Activated CD8-positive, alpha-beta T cell treated with anti-CD3 and anti-CD28 coated beads, Interleukin-2, amount 10 ng/mL, durations not matched to agents 7 days and 5 days (primary cell): ENCODE data around the gene CRELD1. TPM values are rescaled to one million over a fixed set of nuclear protein-coding genes. Genes with fewer than 3 reads are reported as not detected.

Experiments used
- ATAC-seq: fragments of 150-1000 bp; cut with Tn5 transposase; one replicate; pipeline ENCODE4 v1.10.0; 2021; ENCODE audit warnings: moderate library complexity
- CTCF ChIA-PET: fragments of 350-600 bp; sonication (Branson Sonifier 250); formaldehyde crosslinking; loops from one replicate; lab custom pipeline; 2021; ENCODE audit warnings: antibody characterized with exemption; lab: Charles Lee
- POLR2A ChIA-PET: fragments of 350-600 bp; sonication (Branson Sonifier 250); formaldehyde crosslinking; loops from one replicate; lab custom pipeline; 2021; ENCODE audit warnings: antibody characterized with exemption; lab: Charles Lee
- DNase-seq: peaks from one replicate; pipeline ENCODE4 v3.0.0-alpha.2; 2020
- H3K27ac Mint-ChIP-seq: one replicate; pipeline ENCODE4 v1.8.0; 2021; ENCODE audit warnings: mild to moderate bottlenecking, mixed read lengths
- H3K27me3 Mint-ChIP-seq: one replicate; pipeline ENCODE4 v1.8.0; 2021; ENCODE audit warnings: low read depth, mixed read lengths
- H3K36me3 Mint-ChIP-seq: one replicate; pipeline ENCODE4 v1.8.0; 2021; ENCODE audit warnings: low read depth, mixed read lengths
- H3K4me1 Mint-ChIP-seq: one replicate; pipeline ENCODE4 v1.8.0; 2021; ENCODE audit warnings: low read depth, mixed read lengths
- H3K4me3 Mint-ChIP-seq: one replicate; pipeline ENCODE4 v1.8.0; 2021; ENCODE audit warnings: mild to moderate bottlenecking, mixed read lengths
- H3K9me3 Mint-ChIP-seq: one replicate; pipeline ENCODE4 v1.8.0; 2022; ENCODE audit warnings: mixed read lengths; ENCODE audit not compliant: insufficient read depth
- total RNA-seq, 2 experiments: library from RNA; stranded (reverse); gene quantifications; one replicate each; pipeline ENCODE4 v1.2.3, GENCODE V29; 2021

Gene CRELD1
- total RNA-seq, 2 experiments from 2014 or later = 10.1 to 10.9 TPM

DNA sequence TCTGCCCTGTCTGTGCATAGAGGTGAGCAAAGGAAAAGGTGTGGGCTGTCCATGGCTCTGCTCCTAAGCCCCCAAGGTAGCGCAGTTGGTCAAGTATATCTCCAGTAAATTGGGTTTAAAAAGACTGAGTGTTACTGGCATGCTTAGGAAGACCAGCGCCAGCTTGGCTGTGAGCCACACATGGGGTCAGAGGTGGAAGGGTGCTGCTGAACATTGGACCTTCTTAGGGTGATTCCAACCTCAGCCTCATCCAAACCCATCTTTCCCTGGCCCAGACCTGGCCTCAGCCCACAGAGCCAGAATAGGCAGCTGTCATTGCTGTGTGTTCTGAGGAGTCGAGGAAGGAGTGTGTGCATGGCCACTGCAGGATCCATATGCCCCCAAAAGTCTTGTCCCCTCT is 25.3 kb upstream of the CRELD1 start:
- DNase-seq (no peak), ATAC-seq (no peak)
- H3K4me1 Mint-ChIP-seq = peaks cover 20% of the 10 kb centered on the region
- ChIA-PET CTCF (interaction anchor here (1.3 to 2.4 kb wide), 2 partner anchors 25 to 38 kb away, joined by 3 to 8 read pairs; partner anchors contain the start of gene CRELD1), POLR2A (interaction anchor here (1.6 kb wide), 1 partner anchor 19 kb away, joined by 4 read pairs; no protein-coding TSS in a partner anchor)
- H3K27ac Mint-ChIP-seq = no peak overlapping the region
- no peak overlapping the region for H3K4me3 Mint-ChIP-seq
- no peaks in the 10 kb centered on the region for H3K36me3 Mint-ChIP-seq
- no peaks in the 10 kb centered on the region for H3K9me3 Mint-ChIP-seq
- H3K27me3 Mint-ChIP-seq = peaks cover 6% of the 10 kb centered on the region

DNA sequence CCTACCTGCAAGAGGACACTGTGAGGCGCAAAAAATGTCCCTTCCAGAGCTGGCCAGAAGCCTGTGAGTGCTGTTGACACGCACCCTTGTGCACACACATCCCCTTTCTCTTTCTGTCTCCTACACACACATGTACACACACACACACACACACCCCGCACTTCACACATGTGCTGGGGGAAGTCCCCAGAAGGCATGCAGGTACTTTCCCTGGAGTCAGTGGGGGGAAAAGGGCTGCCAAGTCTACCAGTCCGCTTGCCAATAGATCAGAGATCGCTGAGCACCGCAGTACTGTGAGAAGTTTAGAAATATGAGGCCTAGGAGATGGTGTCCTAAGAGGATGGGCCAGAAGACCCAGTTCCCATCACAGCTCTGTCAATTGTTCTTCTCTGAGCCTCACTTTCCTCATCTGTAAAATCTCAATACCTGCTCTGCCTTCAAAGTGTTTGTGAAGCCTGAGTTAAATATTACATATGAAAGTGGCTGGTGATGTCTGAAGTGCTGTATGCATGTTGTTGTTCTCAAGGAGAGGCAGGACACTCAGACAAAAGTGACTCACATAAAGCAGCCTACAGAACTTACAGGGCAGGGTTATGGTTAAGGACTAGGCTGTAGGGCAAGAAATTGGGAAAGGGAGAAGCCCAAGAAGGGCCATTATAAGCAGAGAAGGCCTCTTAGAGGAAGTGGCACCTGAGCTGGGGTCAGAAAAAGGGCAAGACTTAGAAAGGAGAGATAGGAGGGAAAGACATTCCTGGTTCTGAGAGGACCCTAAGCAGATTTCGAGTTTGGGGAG is 24.2 kb upstream of the CRELD1 start:
- POLR2A ChIA-PET = no interaction called here
- Mint-ChIP-seq H3K9me3 (no peaks in the 10 kb centered on the region), H3K27me3 (peaks cover 6% of the 10 kb centered on the region), H3K4me3 (no peak overlapping the region), H3K4me1 (peaks cover 12% of the 10 kb centered on the region), H3K36me3 (no peaks in the 10 kb centered on the region), H3K27ac (no peak overlapping the region)
- no peak for DNase-seq
- CTCF ChIA-PET = interaction anchor here (1.0 kb wide), 1 partner anchor 23 kb away, joined by 3 read pairs; no protein-coding TSS in a partner anchor
- ATAC-seq = no peak

DNA sequence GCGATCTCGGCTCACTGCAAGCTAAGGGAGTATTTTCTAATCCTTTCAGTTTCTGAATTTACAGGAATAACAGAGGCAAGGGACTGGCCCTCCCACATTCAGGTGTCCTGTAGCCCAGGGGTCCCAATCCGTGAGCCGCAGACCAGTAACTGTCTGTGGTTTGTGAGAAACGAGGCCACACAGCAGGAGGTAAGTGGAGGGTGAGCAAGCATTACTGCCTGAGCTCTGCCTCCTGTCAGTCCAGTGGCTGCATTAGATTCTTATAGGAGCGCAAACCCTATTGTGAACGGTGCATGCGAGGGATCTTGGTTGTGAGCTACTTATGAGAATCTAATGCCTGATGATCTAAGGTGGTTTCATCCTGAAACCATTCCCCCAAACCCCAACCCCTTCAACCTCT is 21.8 kb upstream of the CRELD1 start:
- DNase-seq (no peak), ATAC-seq (no peak)
- Mint-ChIP-seq H3K27me3 (peaks cover 6% of the 10 kb centered on the region), H3K36me3 (no peaks in the 10 kb centered on the region), H3K4me1 (peaks cover 23% of the 10 kb centered on the region), H3K27ac (no peak overlapping the region), H3K4me3 (no peak overlapping the region), H3K9me3 (no peaks in the 10 kb centered on the region)
- CTCF ChIA-PET = interaction anchor here (1.2 to 4.4 kb wide), 4 partner anchors 9 to 352 kb away, joined by 4 to 39 read pairs (median 10); partner anchors contain the start of genes CRELD1 and IL17RE
- POLR2A ChIA-PET = interaction anchor here (0.6 to 2.6 kb wide), 3 partner anchors 9 to 22 kb away, joined by 3 to 15 read pairs (median 5); partner anchors contain the start of genes IL17RE and JAGN1

DNA sequence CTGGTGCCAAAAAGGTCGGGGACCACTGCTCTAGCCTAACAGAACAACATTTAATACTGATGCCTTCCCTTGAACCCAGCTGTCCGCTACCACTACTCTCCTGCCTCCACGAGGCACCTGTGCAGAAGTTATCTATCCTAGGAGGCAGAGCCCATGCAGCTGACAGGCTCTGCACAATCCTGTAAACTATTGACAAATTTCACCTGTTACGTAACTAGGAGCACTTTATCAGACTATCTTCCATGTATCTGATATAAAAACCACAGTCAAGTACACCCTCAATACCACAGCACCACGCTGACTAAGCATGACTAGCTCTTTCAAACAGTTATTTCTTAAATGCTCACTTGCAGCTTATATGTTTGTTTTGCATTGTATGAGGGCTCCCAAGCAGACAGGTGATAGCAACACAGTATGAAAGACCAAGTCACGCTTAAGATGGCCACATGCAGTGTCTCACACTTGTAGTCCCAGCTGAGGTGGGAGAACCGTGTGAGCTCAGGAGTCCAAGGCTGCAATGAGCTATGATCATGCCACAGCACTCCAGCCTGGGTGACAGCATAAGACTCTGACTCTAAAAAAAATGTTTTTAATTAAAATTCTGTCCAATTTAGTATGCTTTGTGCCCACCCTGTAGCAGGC is 21.2 kb upstream of the CRELD1 start:
- ATAC-seq = no peak
- no peak overlapping the region for H3K4me3 Mint-ChIP-seq
- no peaks in the 10 kb centered on the region for H3K36me3 Mint-ChIP-seq
- no peak for DNase-seq
- peaks cover 6% of the 10 kb centered on the region for H3K27me3 Mint-ChIP-seq
- peaks cover 23% of the 10 kb centered on the region for H3K4me1 Mint-ChIP-seq
- ChIA-PET POLR2A (interaction anchor here (0.6 to 2.6 kb wide), 3 partner anchors 9 to 22 kb away, joined by 3 to 15 read pairs (median 5); partner anchors contain the start of genes IL17RE and JAGN1), CTCF (interaction anchor here (0.7 to 4.4 kb wide), 5 partner anchors 10 to 351 kb away, joined by 3 to 39 read pairs (median 9); partner anchors contain the start of genes CRELD1 and IL17RE)
- H3K9me3 Mint-ChIP-seq = no peaks in the 10 kb centered on the region
- no peak overlapping the region for H3K27ac Mint-ChIP-seq

DNA sequence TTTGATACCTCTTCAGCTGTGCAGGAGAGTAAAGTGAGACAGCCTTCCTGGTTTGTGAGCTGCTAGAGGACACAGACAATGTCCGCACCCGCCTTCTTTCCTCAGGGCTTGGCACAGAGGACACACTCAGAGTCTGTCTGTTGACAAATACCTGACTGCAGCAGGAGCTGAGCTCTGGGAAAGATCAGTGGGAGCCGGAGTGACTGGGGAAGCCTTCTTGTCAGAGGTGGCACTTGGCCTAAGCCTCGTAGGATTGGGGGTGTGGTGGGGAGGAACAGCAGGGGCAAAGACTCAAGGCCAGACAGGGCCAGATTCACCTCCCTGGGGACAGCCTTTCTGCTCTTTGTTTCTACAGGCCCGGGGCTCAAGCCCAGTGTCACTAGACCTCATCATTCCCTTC is 20.0 kb upstream of the CRELD1 start:
- POLR2A ChIA-PET = interaction anchor here (1.2 to 2.6 kb wide), 3 partner anchors 11 to 23 kb away, joined by 3 to 15 read pairs (median 5); partner anchors contain the start of genes IL17RE and JAGN1
- CTCF ChIA-PET = interaction anchor here (2.6 to 4.4 kb wide), 2 partner anchors 19 to 33 kb away, joined by 9 to 39 read pairs; partner anchors contain the start of gene CRELD1
- Mint-ChIP-seq H3K36me3 (no peaks in the 10 kb centered on the region), H3K27me3 (peaks cover 6% of the 10 kb centered on the region), H3K27ac (no peak overlapping the region), H3K9me3 (no peaks in the 10 kb centered on the region), H3K4me3 (no peak overlapping the region), H3K4me1 (peaks cover 23% of the 10 kb centered on the region)
- no peak for DNase-seq
- no peak for ATAC-seq

DNA sequence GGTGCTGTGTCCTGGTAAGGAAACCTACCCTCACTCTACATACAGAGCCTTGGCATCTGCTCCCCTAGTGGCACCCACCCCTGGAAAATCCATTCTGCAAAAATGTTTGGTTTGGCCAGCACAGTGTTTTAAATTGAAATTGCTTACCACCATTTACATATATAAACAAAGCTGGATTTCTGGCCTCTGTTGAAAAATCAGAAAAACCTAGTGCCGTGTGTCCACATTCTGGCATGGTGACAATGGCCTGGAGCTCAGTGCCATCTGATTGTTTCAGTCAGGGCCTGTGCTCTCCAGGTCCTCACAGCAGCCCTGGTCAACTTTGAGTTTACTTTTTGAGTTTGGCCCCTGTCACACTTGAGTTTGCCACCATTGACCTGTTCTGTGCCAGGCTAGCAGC is 19.6 kb upstream of the CRELD1 start:
- no peak overlapping the region for H3K4me3 Mint-ChIP-seq
- H3K9me3 Mint-ChIP-seq = no peaks in the 10 kb centered on the region
- no peak overlapping the region for H3K27ac Mint-ChIP-seq
- ChIA-PET CTCF (interaction anchor here (2.6 to 4.4 kb wide), 2 partner anchors 18 to 33 kb away, joined by 9 to 39 read pairs; partner anchors contain the start of gene CRELD1), POLR2A (interaction anchor here (0.6 to 2.6 kb wide), 3 partner anchors 20 to 120 kb away, joined by 3 to 15 read pairs (median 3); partner anchors contain the start of gene JAGN1)
- DNase-seq (no peak), ATAC-seq (no peak)
- peaks cover 6% of the 10 kb centered on the region for H3K27me3 Mint-ChIP-seq
- peaks cover 23% of the 10 kb centered on the region for H3K4me1 Mint-ChIP-seq
- no peaks in the 10 kb centered on the region for H3K36me3 Mint-ChIP-seq

DNA sequence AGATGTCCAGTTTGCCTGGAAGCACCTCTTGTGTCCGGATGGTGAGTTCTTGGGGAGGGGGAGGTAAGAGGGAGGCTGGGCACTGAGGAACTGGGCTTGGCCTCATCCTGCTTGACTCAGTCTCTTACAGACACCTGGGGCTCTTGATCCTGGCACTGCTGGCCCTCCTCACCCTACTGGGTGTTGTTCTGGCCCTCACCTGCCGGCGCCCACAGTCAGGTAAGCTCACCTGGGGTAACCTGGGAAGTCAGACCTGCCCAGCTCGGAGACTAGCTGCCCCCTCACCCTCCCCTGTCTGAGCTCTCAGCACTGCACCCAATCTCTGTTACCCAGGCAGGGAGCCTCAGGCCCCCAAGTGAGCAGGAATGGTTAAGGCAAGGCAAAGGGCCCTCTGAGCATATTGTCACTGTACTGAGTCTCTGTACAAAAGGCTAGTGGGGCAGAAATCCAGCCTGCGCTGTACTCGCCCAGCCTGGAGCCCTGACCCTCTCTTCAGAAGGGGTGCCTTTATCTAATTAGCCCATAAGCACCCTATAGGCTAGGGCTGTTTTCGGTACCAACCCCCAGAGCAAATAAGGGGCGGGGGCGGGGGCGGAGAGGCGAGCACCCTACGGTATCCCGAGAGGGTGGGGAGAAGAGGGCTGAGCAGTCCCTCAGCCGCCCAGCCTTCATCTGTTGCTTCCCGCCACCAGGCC is 18.9 kb upstream of the CRELD1 start:
- ATAC-seq (peak; percentile 1), DNase-seq (no peak)
- Mint-ChIP-seq H3K4me1 (peaks cover 22% of the 10 kb centered on the region), H3K27me3 (peaks cover 6% of the 10 kb centered on the region), H3K4me3 (no peak overlapping the region), H3K9me3 (no peaks in the 10 kb centered on the region), H3K27ac (no peak overlapping the region), H3K36me3 (no peaks in the 10 kb centered on the region)
- ChIA-PET POLR2A (interaction anchor here (0.6 to 1.2 kb wide), 2 partner anchors 21 to 121 kb away, joined by 3 read pairs; no protein-coding TSS in a partner anchor), CTCF (interaction anchor here (4.4 kb wide), 1 partner anchor 17 kb away, joined by 39 read pairs; the partner anchor contains the start of gene CRELD1)

DNA sequence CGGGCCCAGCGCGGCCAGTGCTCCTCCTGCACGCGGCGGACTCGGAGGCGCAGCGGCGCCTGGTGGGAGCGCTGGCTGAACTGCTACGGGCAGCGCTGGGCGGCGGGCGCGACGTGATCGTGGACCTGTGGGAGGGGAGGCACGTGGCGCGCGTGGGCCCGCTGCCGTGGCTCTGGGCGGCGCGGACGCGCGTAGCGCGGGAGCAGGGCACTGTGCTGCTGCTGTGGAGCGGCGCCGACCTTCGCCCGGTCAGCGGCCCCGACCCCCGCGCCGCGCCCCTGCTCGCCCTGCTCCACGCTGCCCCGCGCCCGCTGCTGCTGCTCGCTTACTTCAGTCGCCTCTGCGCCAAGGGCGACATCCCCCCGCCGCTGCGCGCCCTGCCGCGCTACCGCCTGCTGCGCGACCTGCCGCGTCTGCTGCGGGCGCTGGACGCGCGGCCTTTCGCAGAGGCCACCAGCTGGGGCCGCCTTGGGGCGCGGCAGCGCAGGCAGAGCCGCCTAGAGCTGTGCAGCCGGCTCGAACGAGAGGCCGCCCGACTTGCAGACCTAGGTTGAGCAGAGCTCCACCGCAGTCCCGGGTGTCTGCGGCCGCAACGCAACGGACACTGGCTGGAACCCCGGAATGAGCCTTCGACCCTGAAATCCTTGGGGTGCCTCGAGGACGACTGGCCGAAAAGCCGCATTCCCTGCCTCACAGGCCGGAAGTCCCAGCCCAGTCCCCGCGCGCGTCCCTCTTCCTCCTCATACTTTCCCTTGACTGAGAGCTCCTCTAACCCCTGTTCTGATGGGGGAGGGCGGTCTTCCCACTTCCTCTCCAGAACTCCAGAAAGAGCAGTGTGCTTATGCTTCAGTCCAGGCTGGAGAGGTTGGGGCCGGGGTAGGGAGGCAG is 18.1 kb upstream of the CRELD1 start:
- peaks cover 20% of the 10 kb centered on the region for H3K4me1 Mint-ChIP-seq
- peak overlapping the region; percentile 64 for H3K4me3 Mint-ChIP-seq
- ATAC-seq (peak; percentile 61), DNase-seq (peak; percentile 36)
- no peaks in the 10 kb centered on the region for H3K9me3 Mint-ChIP-seq
- H3K27ac Mint-ChIP-seq = no peak overlapping the region
- CTCF ChIA-PET = interaction anchor here (1.0 to 1.8 kb wide), 3 partner anchors 16 to 66 kb away, joined by 3 to 8 read pairs (median 3); no protein-coding TSS in a partner anchor
- peaks cover 6% of the 10 kb centered on the region for H3K27me3 Mint-ChIP-seq
- POLR2A ChIA-PET = interaction anchor here (0.9 to 2.1 kb wide), 2 partner anchors 13 to 17 kb away, joined by 5 to 11 read pairs; partner anchors contain the start of gene IL17RE
- H3K36me3 Mint-ChIP-seq = no peaks in the 10 kb centered on the region

DNA sequence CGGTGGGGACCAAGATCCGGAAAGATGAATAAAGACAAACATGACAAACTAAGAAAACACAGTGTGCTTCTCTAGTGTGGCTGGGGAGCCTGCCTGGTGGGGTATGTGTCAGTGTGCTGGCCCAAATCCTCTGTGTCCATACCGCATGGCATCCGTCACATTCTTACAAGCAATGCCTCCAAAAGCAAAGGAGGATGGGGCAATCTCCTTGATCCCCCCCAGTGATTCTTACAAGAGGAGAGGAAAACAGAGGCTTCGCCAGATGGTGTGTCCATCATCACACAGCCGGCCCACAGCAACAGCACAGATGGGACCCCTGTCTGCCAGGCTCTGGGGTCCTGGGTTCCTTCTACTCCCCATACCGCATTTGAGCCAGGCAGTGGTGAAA is 17.3 kb upstream of the CRELD1 start:
- ChIA-PET POLR2A (interaction anchor here (0.9 to 2.1 kb wide), 2 partner anchors 14 to 17 kb away, joined by 5 to 11 read pairs; partner anchors contain the start of gene IL17RE), CTCF (interaction anchor here (1.0 to 1.8 kb wide), 3 partner anchors 15 to 67 kb away, joined by 3 to 8 read pairs (median 3); no protein-coding TSS in a partner anchor)
- H3K27me3 Mint-ChIP-seq = peaks cover 6% of the 10 kb centered on the region
- ATAC-seq = no peak
- no peak overlapping the region for H3K27ac Mint-ChIP-seq
- H3K36me3 Mint-ChIP-seq = no peaks in the 10 kb centered on the region
- DNase-seq = no peak
- peak overlapping the region; percentile 50 for H3K4me3 Mint-ChIP-seq
- peaks cover 20% of the 10 kb centered on the region for H3K4me1 Mint-ChIP-seq
- H3K9me3 Mint-ChIP-seq = no peaks in the 10 kb centered on the region
